NCI-H1092 (cell line): ENCODE results near the gene SIRT7.
A peak's percentile ranks its signal among the peaks of the same experiment; 100 is the strongest.

Experiments used
- DNase-seq: peaks from one replicate; lab custom pipeline; 2025; lab: John Stamatoyannopoulos, UW

The SIRT7 gene

DNA sequence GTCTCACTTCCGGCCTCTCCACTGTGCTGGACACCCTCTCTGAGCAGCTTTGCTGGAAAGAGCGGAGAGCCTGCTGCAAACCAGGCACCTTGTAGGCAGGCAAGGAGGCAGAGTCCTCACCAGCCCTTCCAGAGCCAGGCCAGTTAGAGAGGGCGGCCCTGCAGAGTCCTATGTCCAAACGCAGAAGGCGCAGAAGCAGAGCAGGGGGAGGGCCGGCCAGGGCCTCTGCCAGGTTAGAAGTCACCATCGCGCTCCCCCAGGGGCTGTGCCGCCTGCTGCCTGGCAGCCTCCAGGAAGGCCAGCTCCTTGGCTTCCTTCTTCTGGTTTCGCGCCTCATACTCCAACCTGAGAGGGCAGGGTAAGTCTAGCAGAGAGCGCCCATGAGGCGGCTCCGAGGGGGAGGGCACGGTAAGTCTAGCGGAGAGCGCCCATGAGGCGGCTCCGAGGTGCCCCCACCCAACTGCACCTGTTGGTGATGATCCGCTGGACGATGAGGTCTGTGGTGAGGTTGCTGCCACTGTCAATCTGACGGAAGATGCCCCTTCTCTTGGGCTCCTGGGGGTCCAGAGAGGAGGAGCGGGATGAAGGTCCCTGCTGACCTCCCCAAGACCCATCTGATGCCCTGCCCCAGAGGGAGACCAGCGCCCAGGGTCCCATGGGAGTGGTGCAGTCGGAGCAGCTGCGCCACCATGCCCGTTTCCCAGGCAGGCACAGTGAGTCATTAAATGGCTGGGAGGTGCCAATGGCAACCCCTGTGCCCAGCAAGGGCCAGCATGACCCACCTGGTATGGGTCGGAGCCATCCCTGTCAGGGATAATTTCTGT lies 13.2 kb downstream of the SIRT7 start:
- DNase-seq: no peak

DNA sequence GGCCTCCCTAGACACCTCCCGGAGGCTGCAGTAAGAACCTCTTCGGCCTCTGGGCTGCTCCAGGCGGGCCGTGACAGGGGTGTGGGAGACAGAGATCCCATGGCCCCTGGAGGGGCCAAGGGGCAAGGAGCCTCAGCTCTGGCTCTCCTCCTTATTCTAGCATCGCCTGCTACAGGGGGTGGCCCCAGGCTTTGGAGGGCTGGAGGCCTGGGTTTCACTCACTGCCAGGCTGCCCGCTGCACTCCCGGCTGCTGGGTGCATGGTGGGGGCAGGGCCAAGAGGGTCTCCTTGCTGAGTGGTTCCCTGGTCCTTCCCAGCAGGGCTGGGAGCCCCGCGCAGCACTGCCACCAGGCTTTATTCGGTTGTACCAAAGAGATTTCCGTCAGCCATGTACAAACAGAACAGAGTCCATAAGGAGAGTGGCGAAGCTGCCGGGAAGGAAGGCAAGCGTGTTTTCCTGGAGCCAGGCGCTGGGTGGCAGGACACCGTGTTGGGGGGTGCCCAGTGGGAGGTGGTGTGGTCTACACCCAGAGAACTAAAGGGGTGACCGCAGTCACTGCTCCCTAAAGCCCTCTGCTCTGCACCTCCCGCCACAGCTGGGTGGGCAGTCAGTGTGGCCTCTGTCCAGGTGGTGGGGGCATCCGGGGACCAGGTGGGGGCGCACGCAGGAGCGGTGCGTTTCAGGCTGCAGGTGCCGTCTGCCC lies 13.9 kb downstream of the SIRT7 start:
- DNase-seq: no peak

DNA sequence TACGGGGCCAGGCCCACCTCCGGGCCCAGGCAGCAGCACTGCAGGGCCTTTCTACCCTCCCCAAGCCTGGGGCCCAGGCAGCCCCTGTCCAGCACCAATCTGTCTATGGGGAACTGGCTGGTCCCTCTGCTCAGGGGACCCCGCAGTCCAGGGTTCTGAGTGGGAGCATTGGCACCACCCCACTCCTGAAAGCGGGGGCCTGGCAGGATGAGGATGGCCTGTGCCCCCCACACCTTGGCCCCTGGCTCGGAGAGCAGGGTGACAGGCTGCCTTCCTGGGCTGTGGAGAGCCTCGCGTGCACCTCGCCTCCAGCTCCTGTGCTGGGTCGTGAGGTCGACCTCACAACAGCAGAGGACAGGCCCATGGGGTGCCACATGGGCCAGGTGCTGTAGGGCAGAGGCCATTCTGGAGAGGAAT lies 14.6 kb downstream of the SIRT7 start:
- no peak for DNase-seq

DNA sequence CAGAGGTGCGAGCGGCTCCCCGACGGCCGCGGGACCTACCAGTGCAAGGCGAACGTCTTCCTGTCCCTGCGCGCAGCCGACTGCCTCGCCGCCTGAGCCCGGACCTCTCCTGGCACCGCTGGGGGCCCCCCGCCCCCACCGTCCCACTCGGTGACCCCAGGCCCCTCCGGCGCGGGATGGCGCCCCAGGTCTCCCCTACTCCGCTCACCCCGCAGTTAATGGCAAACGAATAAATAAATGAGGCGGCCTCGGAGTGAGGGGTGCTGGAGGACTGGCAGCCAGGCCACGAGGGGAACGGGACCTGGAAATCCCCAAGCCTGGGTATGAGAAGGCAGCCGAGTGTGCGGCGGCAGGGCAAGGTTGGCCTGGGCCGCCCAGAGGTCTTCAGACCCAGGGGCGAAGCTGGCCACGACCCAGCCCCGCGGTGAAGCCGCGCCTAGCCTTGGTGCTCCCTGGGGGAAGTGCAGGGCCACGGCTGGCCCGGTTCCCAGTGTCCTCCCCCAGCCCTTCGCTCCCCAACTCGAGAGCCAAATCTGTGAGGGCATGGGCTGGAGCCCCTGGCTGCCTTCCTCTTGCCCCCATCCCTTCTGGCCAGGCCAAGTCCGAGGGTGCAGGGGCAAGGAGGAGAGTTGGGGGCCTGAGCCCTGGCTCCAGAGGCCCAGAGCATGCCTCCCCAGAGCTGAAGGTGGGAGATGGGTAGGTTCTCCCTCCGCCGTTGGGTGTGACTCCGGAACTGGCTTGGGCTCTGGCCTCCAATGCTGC lies 15.1 kb downstream of the SIRT7 start:
- no peak for DNase-seq

DNA sequence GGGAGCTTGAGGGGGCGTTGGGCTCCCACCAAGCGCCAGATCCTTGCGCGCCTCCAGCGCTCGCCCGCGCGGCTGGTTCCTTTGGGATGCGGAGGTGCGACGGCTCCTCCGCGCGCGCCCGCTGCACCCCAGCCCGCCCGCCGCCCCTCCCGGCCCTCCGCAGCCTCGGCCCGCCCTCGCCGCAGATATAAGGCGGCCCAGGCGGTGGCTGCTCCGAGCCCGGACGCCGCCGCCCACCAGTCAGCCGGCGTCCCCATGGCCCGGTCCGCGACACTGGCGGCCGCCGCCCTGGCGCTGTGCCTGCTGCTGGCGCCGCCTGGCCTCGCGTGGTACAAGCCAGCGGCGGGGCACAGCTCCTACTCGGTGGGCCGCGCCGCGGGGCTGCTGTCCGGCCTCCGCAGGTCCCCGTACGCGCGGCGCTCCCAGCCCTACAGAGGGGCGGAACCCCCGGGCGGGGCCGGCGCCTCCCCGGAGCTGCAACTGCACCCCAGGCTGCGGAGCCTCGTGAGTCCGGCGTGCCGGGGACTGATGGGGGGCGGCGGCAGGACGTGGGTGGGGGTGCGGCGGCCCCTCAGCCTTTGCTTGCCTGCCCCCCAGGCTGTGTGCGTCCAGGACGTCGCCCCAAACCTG lies 15.8 kb downstream of the SIRT7 start, which contains the start of gene NPB:
Gene NPB, plus strand, starts transcription at position 216 of the 630 bp plus-strand sequence. Its CDS starts 40 bp downstream, at position 256.
- peak; percentile 33 for DNase-seq

DNA sequence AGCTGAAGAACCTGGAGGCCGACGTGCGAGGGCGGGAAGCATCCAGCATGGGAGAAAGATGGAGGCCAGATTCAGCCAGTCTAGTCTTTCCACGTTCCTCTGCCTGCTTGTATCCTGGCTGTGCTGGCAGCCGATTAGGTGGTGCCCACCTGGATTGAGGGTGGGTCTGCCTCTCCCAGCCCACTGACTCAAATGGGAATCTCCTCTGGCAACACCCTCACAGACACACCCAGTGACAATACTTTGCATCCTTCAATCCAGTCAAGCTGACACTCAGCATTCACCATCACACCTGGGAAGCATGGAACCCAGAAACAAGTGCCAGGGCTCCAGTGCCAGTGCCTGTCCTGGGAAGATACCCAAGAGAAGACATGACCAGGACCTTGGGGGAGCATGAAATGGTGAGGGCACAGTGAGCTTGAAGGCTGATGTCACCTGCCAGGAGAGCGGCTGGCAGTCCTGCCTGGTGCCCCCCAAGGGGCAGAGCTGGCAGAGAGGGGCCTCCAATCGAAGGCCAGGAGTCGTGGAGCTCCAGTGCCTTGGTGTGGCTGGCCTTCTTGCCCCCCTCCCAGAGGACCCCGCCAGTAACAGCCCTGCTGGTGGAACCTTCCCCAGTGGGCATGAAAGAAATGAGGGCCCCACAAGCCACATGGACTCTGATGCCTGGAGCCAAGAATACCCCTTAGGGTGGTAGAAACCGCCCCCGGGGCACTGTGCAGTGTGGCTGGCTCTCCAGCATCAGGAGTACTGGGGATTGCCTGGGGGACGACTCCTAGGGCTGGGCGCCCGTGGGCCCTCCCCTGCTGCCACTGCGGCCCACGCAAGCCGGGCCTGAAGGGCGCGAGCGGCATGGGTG lies 16.6 kb downstream of the SIRT7 start:
- no peak for DNase-seq

DNA sequence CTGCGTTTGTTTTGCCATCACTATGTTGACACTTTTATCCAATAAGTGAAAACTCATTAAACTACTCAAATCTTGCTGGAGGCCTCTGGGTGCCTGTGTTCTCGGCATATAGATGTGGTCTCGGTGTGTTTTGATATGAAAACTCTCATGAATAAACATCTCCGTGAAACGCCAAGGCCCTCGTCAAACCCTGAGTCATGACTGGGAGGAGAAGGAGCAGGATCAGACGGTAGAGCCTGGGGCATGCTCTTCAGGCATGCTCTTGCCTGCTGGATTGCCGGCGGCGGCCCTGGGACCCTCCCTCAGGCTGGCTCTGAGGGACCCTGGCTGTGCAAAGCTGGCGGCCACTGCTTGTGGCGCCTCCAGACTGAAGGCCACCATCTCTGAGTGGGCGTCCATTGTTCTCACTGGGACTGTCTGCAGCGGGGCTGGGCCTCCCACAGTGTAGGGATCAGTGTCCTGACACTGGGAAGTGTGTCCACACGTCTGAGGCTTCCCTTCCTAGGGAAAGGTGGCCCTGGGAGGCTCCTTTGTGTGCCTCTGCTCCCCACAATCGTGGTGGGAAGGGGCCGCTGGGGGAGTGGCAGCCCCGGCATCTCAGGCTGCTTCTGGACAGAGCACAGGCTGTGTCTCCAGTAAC lies 17.7 kb downstream of the SIRT7 start:
- DNase-seq: no peak

DNA sequence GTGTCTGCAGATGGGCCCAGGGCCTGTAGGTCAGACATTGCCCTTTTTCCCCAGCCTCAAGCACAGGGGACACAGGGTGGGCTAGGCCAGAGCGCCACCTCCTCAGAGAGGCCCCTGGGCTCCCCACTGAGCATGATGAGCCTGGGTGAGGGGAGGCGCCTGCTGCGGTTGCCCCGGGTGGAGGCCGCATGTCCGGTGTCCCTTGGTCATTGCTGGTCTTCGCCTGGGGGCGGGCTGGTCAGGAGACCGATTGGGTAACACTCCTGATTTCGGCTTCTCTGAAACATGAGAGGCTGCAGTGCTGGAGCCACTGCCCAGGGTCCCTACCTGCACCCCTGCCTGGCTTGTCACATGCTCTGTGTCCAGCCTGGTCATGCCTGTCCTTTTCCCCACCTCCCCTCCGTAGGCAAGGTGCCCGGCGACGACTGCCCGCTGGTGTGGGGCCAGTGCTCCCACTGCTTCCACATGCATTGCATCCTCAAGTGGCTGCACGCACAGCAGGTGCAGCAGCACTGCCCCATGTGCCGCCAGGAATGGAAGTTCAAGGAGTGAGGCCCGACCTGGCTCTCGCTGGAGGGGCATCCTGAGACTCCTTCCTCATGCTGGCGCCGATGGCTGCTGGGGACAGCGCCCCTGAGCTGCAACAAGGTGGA lies 18.3 kb downstream of the SIRT7 start:
- DNase-seq: no peak

DNA sequence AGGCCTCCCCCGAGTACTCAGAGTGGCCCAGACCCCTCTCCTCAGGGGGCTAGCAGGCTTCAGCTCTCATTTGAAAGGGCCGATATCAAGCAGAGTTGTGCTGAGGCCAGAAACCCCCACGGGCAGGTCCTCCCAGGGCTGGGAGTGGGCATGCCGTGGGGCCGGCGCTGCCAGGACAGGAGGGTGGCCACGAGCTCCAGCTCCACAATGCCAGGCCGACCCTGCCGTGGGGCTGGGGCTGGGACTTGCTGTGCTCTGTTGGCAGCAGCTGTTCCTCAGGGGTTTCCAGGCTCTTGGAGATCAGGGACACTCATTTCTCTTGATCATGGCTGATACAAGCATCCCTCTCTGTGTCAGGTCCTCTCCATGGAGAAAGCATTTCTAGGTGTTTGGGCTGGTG lies 19.1 kb downstream of the SIRT7 start:
- DNase-seq: no peak

DNA sequence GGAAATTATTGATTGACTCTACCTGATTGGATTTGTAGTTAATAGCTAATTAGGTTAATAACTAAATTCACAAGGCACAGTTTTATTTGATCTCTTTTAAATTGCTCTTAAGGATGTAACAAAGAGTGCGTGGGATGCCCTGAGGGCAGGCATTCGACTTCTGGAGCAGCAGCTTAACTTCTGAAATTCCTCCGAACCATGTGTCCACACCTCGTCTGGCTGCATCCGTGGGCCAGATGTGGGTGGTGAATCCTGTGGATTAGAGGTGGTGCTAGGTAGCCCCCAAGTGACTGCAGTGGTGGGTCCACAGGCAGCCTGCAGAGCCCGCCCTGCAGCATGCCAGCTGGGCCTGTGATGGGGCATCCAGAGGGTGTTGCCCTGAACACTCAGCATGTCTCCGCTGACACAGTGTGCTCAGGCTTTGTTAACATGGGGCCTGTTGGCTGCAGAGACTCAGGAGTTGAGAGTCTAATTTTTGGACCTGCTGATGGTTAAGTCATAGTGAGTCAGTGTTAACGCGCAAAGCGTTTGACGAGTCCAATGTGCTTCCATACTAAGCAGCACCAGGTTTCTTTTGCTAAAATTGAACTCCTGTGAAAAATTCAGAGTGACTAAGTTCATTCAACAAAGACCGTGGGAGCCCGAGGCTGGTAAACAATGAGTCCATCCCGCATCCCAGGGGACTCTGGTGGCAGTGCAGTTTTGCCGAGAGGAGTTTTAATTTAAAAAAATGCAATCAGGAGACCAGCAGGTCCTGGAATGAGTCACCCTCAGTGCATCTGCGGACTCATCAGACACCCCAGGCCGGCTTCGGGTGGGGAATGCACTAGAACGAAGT lies 19.7 kb downstream of the SIRT7 start:
- DNase-seq: no peak

DNA sequence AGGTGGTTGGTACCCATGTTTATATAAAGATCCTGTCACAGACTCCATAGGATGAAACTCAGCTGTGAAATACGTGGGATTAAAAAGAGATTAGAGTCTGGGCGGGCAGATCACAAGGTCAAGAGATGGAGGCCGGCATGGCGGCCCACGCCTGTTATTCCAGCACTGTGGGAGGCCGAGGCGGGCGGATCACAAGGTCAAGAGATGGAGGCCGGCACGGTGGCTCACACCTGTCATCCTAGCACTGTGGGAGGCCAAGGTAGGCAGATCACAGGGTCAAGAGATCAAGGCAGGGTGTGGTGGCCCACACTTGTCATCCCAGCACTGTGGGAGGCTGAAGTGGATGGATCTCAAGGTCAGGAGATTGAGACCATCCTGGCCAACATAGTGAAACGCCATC lies 22.6 kb downstream of the SIRT7 start:
- DNase-seq: no peak

DNA sequence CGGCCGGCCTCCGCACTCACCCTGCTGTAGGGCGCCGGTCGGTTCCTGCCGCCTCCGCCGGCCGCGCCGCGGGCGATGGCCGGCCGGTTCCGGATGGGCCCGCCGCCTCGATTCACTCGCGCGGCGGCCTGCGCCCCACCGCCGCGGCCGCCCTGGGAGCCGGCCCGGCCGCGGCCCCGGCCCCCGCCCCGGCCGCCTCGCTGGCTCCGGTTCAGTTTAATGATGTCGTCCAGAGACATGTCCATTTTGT lies 26.7 kb downstream of the SIRT7 start:
- no peak for DNase-seq

DNA sequence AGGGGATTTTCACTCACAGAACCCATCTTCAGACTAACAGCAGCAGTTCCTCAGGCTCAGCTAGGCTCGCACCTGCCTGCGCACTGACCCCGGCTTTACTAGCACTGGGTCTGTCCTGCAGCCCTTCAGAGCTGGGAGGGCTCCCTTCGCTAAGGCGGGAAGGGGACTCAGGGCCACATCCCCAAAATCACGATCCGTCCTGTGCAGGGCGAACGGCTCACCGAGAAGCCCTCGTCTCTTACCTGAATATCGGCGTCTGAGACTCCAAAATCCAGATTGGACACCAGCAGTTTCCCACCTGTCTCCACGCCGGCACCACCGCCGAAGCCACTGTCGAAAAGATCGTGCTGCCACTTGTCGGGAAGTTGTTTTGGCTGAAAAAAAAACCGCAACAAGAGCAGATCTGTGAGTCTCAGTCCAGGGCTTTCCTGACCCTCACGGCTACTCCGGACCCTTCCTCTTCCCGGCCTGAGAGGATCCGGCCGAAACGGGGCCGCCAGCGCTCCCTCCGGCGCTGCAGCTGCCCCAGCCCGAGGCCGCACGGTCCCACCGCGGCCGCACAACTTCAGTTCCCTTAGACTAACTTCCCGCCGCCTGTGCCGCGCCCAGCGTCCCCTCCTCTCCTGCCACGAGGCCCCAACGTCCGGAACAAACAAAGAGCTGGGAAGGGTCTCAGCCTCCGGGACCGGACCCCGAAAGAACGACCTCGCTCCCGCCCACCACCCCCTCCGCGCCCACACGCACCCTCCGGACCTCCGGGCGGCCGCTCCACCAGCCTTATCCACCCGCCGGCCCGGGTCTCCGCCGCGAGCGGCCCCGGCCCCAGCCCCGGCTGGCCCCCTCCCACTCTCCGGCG lies 27.3 kb downstream of the SIRT7 start:
- DNase-seq: no peak

DNA sequence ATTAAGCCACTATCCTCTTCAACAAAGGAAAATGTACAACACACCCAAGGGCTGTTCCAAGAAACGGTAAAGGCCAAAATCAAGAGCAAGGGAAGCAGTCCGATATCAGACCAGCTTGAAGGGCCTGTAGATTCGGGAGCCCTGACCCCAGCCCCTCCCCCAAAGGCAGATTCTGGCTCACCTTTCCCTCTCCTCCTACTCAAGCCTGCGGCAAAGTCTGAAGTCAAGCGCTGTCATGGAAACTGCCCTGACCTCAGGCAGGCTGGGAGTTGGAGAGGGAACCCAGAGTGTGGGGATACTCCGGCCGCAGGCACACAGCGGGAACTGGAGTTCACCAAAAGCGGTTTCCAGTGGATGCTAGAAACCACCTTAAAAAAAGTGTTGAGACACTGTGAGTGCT lies 28.4 kb downstream of the SIRT7 start:
- no peak for DNase-seq

DNA sequence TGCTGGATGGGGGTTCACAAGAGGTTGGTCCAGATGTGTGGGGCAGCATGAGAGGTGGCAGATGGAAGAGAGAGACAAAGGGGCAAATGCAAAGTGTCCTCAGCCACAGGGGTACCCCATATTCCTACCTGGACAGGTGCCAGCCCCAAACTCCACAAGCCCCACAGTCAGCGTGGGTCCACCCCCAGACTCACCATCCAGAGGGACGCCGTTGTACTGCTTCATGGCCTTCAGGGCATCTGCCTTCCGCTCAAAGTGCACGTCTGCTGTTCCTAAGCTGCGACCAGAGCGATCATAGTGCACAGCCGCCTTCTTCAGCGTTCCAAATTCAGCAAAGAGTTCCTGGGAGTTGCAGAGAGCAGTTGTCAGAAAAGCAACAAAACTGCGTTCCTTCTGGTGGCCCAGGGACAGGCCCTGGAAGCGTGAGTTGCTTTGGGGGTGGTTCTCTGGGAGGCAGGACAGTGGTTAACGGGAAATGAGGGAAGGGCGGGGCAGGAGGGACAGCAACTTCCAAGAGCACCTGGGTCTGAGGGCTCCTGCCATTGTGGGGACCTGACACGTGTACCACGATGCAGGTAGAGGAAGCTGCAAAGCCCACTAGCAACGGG lies 28.9 kb downstream of the SIRT7 start:
- DNase-seq: no peak

DNA sequence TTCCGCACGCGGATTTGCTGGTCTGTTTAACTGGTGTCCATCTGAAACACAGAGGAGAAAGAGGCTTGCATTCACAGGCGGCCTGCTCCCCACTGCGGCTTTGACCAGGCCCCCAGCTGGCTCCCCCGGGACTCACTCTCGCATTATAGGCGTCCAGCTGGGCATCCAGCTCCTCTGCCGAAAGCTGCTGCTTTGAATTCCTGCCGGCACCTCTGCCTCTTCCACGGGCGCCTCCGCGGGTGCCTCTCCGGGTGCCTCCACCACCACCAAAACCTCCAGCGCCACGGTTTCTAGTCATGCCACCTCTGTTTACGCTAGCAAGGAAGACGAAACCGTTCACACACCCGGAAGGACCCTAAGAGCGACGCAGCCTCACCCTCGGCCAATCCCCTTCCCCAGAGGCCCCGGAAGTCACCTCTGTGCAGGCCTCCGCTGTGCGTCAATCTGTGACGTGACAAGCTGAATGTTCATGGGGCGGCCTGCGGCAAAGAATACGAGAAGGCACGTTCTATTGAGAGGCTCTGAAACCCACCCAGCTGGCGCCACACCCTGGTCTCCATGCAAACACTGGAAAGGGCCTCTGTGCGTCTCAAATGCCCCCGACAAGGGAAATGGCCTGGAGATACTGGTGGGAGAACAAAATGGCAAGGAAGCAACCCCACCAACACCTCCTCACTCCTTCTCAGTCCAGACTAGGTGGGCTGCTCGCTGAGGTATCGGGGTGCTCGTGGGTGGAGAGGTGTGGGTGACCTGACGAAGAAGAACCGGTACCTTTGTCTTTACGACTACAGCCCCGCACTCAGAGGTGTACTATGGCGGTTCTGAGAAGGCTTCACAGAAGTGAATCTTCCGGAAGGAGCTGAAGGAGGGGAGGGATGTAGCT lies 29.6 kb downstream of the SIRT7 start:
- DNase-seq: no peak

DNA sequence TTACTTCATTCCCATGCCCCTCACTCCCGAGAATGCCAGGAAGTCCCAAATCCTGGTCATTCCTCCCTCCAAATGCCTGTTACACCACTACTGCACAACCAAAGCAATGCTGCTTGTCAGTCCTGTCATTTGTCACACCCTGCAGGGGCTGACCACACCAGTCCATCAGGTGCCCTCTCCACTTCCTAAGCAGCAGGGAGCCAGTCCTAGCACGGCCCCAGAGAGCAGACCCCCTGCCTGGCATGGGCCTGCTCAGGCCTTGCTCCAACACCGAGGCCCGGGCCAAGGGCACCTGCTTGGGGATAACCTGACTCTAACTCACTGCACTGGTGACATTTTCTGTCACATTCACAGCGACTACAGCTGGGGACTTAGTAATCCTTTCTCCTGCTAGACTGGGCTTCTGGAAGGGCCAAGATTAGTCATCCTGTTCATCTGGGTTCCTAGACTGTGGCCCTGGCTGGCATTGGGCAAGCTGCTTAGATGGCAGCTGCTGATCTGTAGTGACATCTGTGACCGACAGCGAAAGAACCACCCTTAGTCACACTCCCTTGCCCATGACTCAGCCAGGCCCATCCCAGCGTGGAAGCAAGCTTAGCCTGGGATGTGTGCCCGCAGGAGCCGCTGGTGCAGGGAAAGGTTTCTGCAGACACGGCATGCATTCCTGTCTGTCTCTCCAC lies 32.0 kb downstream of the SIRT7 start:
- no peak for DNase-seq
